K562 (cell line): ENCODE data around the gene AMIGO1. TPM values are rescaled to one million over a fixed set of nuclear protein-coding genes. Genes with fewer than 3 reads are reported as not detected.
A peak's percentile ranks its signal among the peaks of the same experiment; 100 is the strongest.

Experiments
- ATAC-seq: fragments of 200-7000 bp; cut with Tn5 transposase; 3 replicates; pipeline ENCODE4 v1.9.1; 2020; ENCODE audit warnings: moderate library complexity
- BruUV-seq: library from RNA; stranded (reverse); fragments of 400-500 nt; replicated peaks from 2 replicates; lab custom pipeline; 2021; lab: Mats Ljungman, UMichigan
- CTCF ChIA-PET: fragments of 300-600 bp; formaldehyde crosslinking; extraction: SDS; loops from one replicate; lab custom pipeline; 2021; ENCODE audit warnings: low intra/inter-chr PET ratio; lab: Yijun Ruan, JAX
- POLR2A ChIA-PET: fragments of 300-600, 350-650 bp; sonication (Branson Sonifier 250); formaldehyde crosslinking; extraction: SDS; loops from one replicate; lab custom pipeline; 2021; ENCODE audit warnings: antibody characterized with exemption, inconsistent platforms; lab: Yijun Ruan, JAX
- DNase-seq, 4 experiments: peaks; one replicate each; pipeline versions ENCODE4 v3.0.0 to v3.0.0-alpha.2; 2011 to 2018; ENCODE audit warnings: low spot score in 3 of 4, mixed read lengths in 3 of 4; ENCODE audit errors: extremely low read depth in 1 of 4
- FAIRE-seq: peaks from 2 replicates; lab custom pipeline; 2011; peaks lifted over from hg19 to GRCh38; lab: Jason Lieb, UNC
- H2AFZ ChIP-seq: 2 replicates; pipeline ENCODE4 v1.6.0; 2011; ENCODE audit warnings: low read depth, low read length, control low read depth, inconsistent platforms
- H3K27ac ChIP-seq: fragments of 200-600 bp; 3 replicates; pipeline ENCODE4 v1.8.0; 2011; ENCODE audit warnings: low read depth, mild to moderate bottlenecking, control low read depth, inconsistent platforms, low read length, moderate library complexity, mixed read lengths; ENCODE audit errors: extremely low read depth
- H3K27me3 ChIP-seq, 2 experiments: fragments of 300-600 bp in 1 of 2; 2 replicates in 1 of 2; 3 replicates in 1 of 2; pipeline versions ENCODE4 v1.6.0 to v1.8.0; 2011; ENCODE audit warnings: inconsistent platforms in 2 of 2, low read length in 2 of 2, mild to moderate bottlenecking in 1 of 2, mixed read lengths in 1 of 2, moderate library complexity in 1 of 2; ENCODE audit not compliant: control insufficient read depth in 2 of 2, insufficient read depth in 2 of 2
- H3K36me3 ChIP-seq: fragments of 300-600 bp; 3 replicates; pipeline ENCODE4 v1.8.0; 2011; ENCODE audit warnings: mild to moderate bottlenecking, low read length, inconsistent platforms; ENCODE audit not compliant: control insufficient read depth, insufficient read depth
- H3K4me1 ChIP-seq, 2 experiments: fragments of 200-600 bp in 1 of 2; replicated peaks in 1 of 2; 2 replicates in 1 of 2; 3 replicates in 1 of 2; pipeline versions ENCODE4 v1.5.1 to v1.8.0; 2011; ENCODE audit warnings: inconsistent platforms in 2 of 2, low read length in 2 of 2, mild to moderate bottlenecking in 1 of 2, mixed read lengths in 1 of 2, moderate library complexity in 1 of 2; ENCODE audit not compliant: control insufficient read depth in 2 of 2, insufficient read depth in 2 of 2
- H3K4me2 ChIP-seq: 2 replicates; pipeline ENCODE4 v1.6.1; 2011; ENCODE audit warnings: low read length, control low read depth, inconsistent platforms, mixed read lengths; ENCODE audit not compliant: insufficient read depth
- H3K4me3 ChIP-seq: fragments of 200-600 bp; sonication (generic), shearing (Covaris generic); 2 replicates; pipeline ENCODE4 v1.5.1; 2016; ENCODE audit warnings: control low read depth, inconsistent platforms
- H3K79me2 ChIP-seq: fragments of 200-600 bp; 3 replicates; pipeline ENCODE4 v1.8.0; 2011; ENCODE audit warnings: low read length, inconsistent platforms; ENCODE audit not compliant: control insufficient read depth, insufficient read depth
- H3K9ac ChIP-seq, 2 experiments: 2 replicates each; pipeline versions ENCODE4 v1.6.0 to v1.6.1; 2011; ENCODE audit warnings: low read depth in 2 of 2, low read length in 2 of 2, control low read depth in 1 of 2, inconsistent platforms in 1 of 2, mild to moderate bottlenecking in 1 of 2, mixed read lengths in 1 of 2; ENCODE audit not compliant: insufficient read depth in 1 of 2
- H3K9me1 ChIP-seq: one replicate; pipeline ENCODE4 v1.6.0; 2011; ENCODE audit warnings: inconsistent platforms, mild to moderate bottlenecking, low read length, moderate library complexity; ENCODE audit not compliant: control insufficient read depth, insufficient read depth
- H3K9me3 ChIP-seq: replicated peaks from 2 replicates; pipeline ENCODE4 v1.5.1; 2011; ENCODE audit warnings: low read depth, low read length, inconsistent platforms; ENCODE audit not compliant: control insufficient read depth, insufficient read depth
- H4K20me1 ChIP-seq: replicated peaks from 2 replicates; pipeline ENCODE4 v1.6.1; 2011; ENCODE audit warnings: low read length, inconsistent platforms, mixed read lengths; ENCODE audit not compliant: control insufficient read depth, insufficient read depth
- CBFA2T3 ChIP-seq: fragments of 450-650 bp; IDR thresholded peaks from 2 replicates; pipeline ENCODE4 v1.6.1; 2017
- CEBPG ChIP-seq, 3 experiments: fragments of 200-800 bp in 1 of 3; sonication (Bioruptor generic) in 1 of 3; sonication (generic) in 1 of 3; formaldehyde crosslinking in 1 of 3; IDR thresholded peaks in 2 of 3; conservative IDR thresholded peaks in 1 of 3; 2 replicates each; pipeline versions ENCODE4 v1.6.1 to v1.8.0; 2016 to 2022; ENCODE audit warnings: missing compliant biosample characterization in 2 of 3, missing genetic modification characterization in 2 of 3, mild to moderate bottlenecking in 1 of 3, missing genetic modification reagents in 1 of 3
- CXXC5 ChIP-seq: fragments of 250-450 bp; sonication (Bioruptor Pico); IDR thresholded peaks from 2 replicates; pipeline ENCODE4 v1.8.0; 2022; ENCODE audit warnings: inconsistent platforms, mild to moderate bottlenecking, moderate library complexity
- ELK1 ChIP-seq: sonication (generic); formaldehyde crosslinking; IDR thresholded peaks from 2 replicates; pipeline ENCODE4 v1.8.1; 2022; ENCODE audit warnings: missing genetic modification reagents
- ETV1 ChIP-seq: fragments of 450-650 bp; conservative IDR thresholded peaks from 2 replicates; pipeline ENCODE4 v1.6.1; 2016; ENCODE audit warnings: missing genetic modification characterization, control low read depth, low read depth, missing compliant biosample characterization
- FOXP1 ChIP-seq: sonication (generic); formaldehyde crosslinking; IDR thresholded peaks from 2 replicates; pipeline ENCODE4 v1.8.0; 2022; ENCODE audit warnings: mild to moderate bottlenecking, missing genetic modification reagents
- HDAC2 ChIP-seq: fragments of 450-650 bp; IDR thresholded peaks from 2 replicates; pipeline ENCODE4 v1.6.1; 2016; ENCODE audit warnings: mild to moderate bottlenecking
- MAZ ChIP-seq, 2 experiments: fragments of 450-650 bp in 1 of 2; sonication (generic) in 1 of 2; formaldehyde crosslinking; IDR thresholded peaks in 1 of 2; conservative IDR thresholded peaks in 1 of 2; 2 replicates each; pipeline versions ENCODE4 v1.4.0 to v1.5.0; 2020; ENCODE audit warnings: mild to moderate bottlenecking in 1 of 2, missing genetic modification reagents in 1 of 2
- NRF1 ChIP-seq, 2 experiments: fragments of 450-650 bp; IDR thresholded peaks in 1 of 2; conservative IDR thresholded peaks in 1 of 2; 2 replicates each; pipeline ENCODE4 v1.6.1; 2014; ENCODE audit warnings: mild to moderate bottlenecking in 2 of 2
- RHOXF2B ChIP-seq: fragments of 250-450 bp; sonication (Bioruptor Pico); conservative IDR thresholded peaks from 2 replicates; pipeline ENCODE4 v1.5.1; 2021
- SAP30 ChIP-seq: fragments of 200-600 bp; sonication (generic); IDR thresholded peaks from 2 replicates; pipeline ENCODE4 v1.6.1; 2012; ENCODE audit warnings: borderline replicate concordance, low read depth, mild to moderate bottlenecking, moderate library complexity, low read length, control low read depth, inconsistent platforms; ENCODE audit not compliant: insufficient read depth, poor library complexity, severe bottlenecking
- YY1 ChIP-seq, 3 experiments: IDR thresholded peaks; 2 replicates each; pipeline ENCODE4 v1.6.1; 2011; ENCODE audit warnings: low read length in 2 of 3, mild to moderate bottlenecking in 2 of 3, moderate library complexity in 2 of 3, borderline replicate concordance in 1 of 3, control low read depth in 1 of 3, low read depth in 1 of 3; ENCODE audit not compliant: insufficient read depth in 3 of 3, insufficient replicate concordance in 2 of 3, control insufficient read depth in 1 of 3, insufficient read length in 1 of 3; ENCODE audit errors: extremely low read depth in 1 of 3
- ZC3H4 ChIP-seq: sonication (generic); formaldehyde crosslinking; IDR thresholded peaks from 2 replicates; pipeline ENCODE4 v1.9.0; 2021; ENCODE audit warnings: missing genetic modification reagents, borderline replicate concordance
- ZNF140 ChIP-seq: fragments of 250-450 bp; sonication (Bioruptor Pico); IDR thresholded peaks from 2 replicates; pipeline ENCODE4 v1.8.0; 2021; ENCODE audit warnings: moderate library complexity, mild to moderate bottlenecking, inconsistent platforms
- ZNF740 ChIP-seq, 3 experiments: fragments of 200-800 bp in 1 of 3; sonication (Bioruptor generic) in 1 of 3; sonication (generic) in 1 of 3; formaldehyde crosslinking in 1 of 3; IDR thresholded peaks; 2 replicates each; pipeline versions ENCODE4 v1.6.1 to v1.8.0; 2016 to 2022; ENCODE audit warnings: mild to moderate bottlenecking in 2 of 3, missing compliant biosample characterization in 2 of 3, missing genetic modification characterization in 2 of 3, missing genetic modification reagents in 1 of 3
- ZNF766 ChIP-seq: fragments of 200-800 bp; sonication (Bioruptor generic); conservative IDR thresholded peaks from 2 replicates; pipeline ENCODE4 v1.6.1; 2016; ENCODE audit warnings: missing genetic modification characterization, missing compliant biosample characterization
- WGBS: fragments of 100-300 bp; shearing (Covaris generic); methylation state at CpG from one replicate; pipeline ENCODE4 v1.1.6; 2016; ENCODE audit warnings: low coverage, mixed read lengths; ENCODE audit not compliant: insufficient coverage; ENCODE audit errors: missing lambda C conversion rate; 5-methylcytosine and 5-hydroxymethylcytosine counted together
- in situ Hi-C: fragments of 300-500 bp; cut with MboI; formaldehyde crosslinking; loops from 4 replicates; pipeline ENCODE4 v1.15.0; 2018; ENCODE audit warnings: inconsistent platforms, mixed read lengths
- intact Hi-C: fragments of 100-400 bp; cut with micrococcal nuclease; formaldehyde crosslinking; loops from 2 replicates; pipeline ENCODE4 v1.14.2; 2022
- polyA plus RNA-seq, 8 experiments: library from polyadenylated mRNA; depleted of rRNA in 4 of 8; stranded (reverse) in 5 of 8; unstranded in 3 of 8; fragments of >200 nt; fragmentation: Nextera tagmentation in 2 of 8; fragmentation: Illumina TruSeq in 1 of 8; extraction: Ambion mirVana in 2 of 8; extraction: Trizol in 1 of 8; gene quantifications; 2 replicates each; pipeline versions ENCODE4 v1.2.1 to v1.2.3, GENCODE V29; 2011 to 2014; ENCODE audit warnings: inconsistent platforms in 1 of 8, missing spikeins in 1 of 8
- total RNA-seq, 7 experiments: library from RNA; depleted of rRNA in 6 of 7; stranded (reverse); fragments of >200 nt in 6 of 7; fragmentation: Illumina TruSeq in 2 of 7; extraction: Trizol in 2 of 7; gene quantifications; 2 replicates each; pipeline versions ENCODE4 v1.2.1 to v1.2.3, GENCODE V29; 2011 to 2021; ENCODE audit warnings: low replicate concordance in 1 of 7

Gene AMIGO1
- total and polyA plus RNA-seq, 9 of the 15 experiments (the other 6 are each of a cell fraction or from before 2014, with no cell fraction given) = 0.24 to 1.0 (median 0.54) TPM

GRCh38 chr1:109493805-109494539 is 15.6 kb downstream of the AMIGO1 start, which contains the start of gene CYB561D1:
Gene CYB561D1, plus strand, starts transcription at chr1:109494094. Its CDS starts 46 bp downstream, at chr1:109494140.
- peak; percentile 96 for ATAC-seq
- Histone ChIP-seq H3K9me1 (no peaks in the 10 kb centered on the region), H3K79me2 (peaks cover 5% of the 10 kb centered on the region; the same call in 1 of the 3 replicates), H3K9me3 (no peaks in the 10 kb centered on the region), H2AFZ (peak within 1 kb of the TSS; percentile 99), H3K4me2 (peak within 1 kb of the TSS; percentile 91), H3K9ac (peak within 1 kb of the TSS; percentile 58 to 94), H3K27me3 (no peaks in the 10 kb centered on the region), H4K20me1 (no peaks in the 10 kb centered on the region; the same call in 1 of the 2 replicates), H3K36me3 (peaks cover 43% of the 10 kb centered on the region; the same call in 2 of the 3 replicates), H3K27ac (peak within 1 kb of the TSS; percentile 51), H3K4me1 (peaks cover 13 to 30% of the 10 kb centered on the region in 2 experiments; a peak in 4 of 5 replicates), H3K4me3 (peak within 1 kb of the TSS; percentile 91)
- ChIA-PET CTCF (interaction anchor here (0.5 to 6.9 kb wide), 4 partner anchors 33 to 288 kb away, joined by 3 to 131 read pairs (median 4); no protein-coding TSS in a partner anchor), POLR2A (interaction anchor here (0.6 to 2.9 kb wide), 11 partner anchors 8 to 283 kb away, joined by 3 to 24 read pairs (median 4); partner anchors contain the start of gene AMIGO1)
- in situ Hi-C loops = no loop called here
- intact Hi-C loops = loop anchor here (1.0 to 5.0 kb wide), 2 partner anchors 38 to 217 kb away; no protein-coding TSS in a partner anchor
- 1% methylated on average over 41 of the region's 44 CpGs for WGBS
- DNase-seq = peak; percentile 93 to 95 (median 94)
- no TSS peak for BruUV-seq
- FAIRE-seq = peak; percentile 85
- peak; percentile 50; the same call in 1 of the 2 replicates for TF ChIP-seq ETV1 (tag)
- peak; percentile 97 for TF ChIP-seq HDAC2
- TF ChIP-seq ZNF140 = no peak
- no peak for TF ChIP-seq ZNF740 (CRISPR knock-in tag; IDR thresholded peaks at IDR 0.05)
- TF ChIP-seq ZNF740 (tag; IDR thresholded peaks at IDR 0.05) = 0 out of 4 replicates have a peak, but pooled peaks of 1 of the 2 experiments have one; percentile 23
- TF ChIP-seq ZNF766 = no peak
- TF ChIP-seq ZC3H4 (CRISPR knock-in tag) = no peak; the same call in 1 of the 2 replicates
- peak in 2 of 3 experiments; percentile 42 to 67 for TF ChIP-seq YY1 (IDR thresholded peaks at IDR 0.05; ENCODE audit: borderline replicate concordance in 1 of 3, control insufficient read depth in 1 of 3, extremely low read depth in 1 of 3, insufficient read depth in 3 of 3, insufficient read length in 1 of 3, insufficient replicate concordance in 2 of 3, low read depth in 1 of 3, low read length in 2 of 3)
- peak; percentile 99 for TF ChIP-seq SAP30
- 0 out of 2 replicates have a peak, but pooled peaks have one; percentile 40 for TF ChIP-seq FOXP1 (CRISPR knock-in tag)
- peak; percentile 92 for TF ChIP-seq CXXC5 (CRISPR knock-in tag)
- TF ChIP-seq MAZ (CRISPR knock-in tag; conservative IDR thresholded peaks at IDR 0.05 in 1 of 2, IDR thresholded peaks at IDR 0.05 in 1 of 2) = peak; percentile 89 to 94
- peak; percentile 41 to 56 for TF ChIP-seq NRF1 (conservative IDR thresholded peaks at IDR 0.05 in 1 of 2, IDR thresholded peaks at IDR 0.05 in 1 of 2)
- TF ChIP-seq CEBPG (CRISPR knock-in tag; IDR thresholded peaks at IDR 0.05) = no peak
- no peak for TF ChIP-seq CEBPG (tag; conservative IDR thresholded peaks at IDR 0.05 in 1 of 2, IDR thresholded peaks at IDR 0.05 in 1 of 2)
- no peak for TF ChIP-seq RHOXF2B (CRISPR knock-in tag)
- TF ChIP-seq CBFA2T3 = no peak
- TF ChIP-seq ELK1 (CRISPR knock-in tag) = no peak
